K562 (cell line): Measurements from ENCODE around the gene ESPN. TPM values are rescaled to one million over a fixed set of nuclear protein-coding genes. Genes with fewer than 3 reads are reported as not detected.

ENCODE experiments used
- ETV5 ChIP-seq: sonication (generic); formaldehyde crosslinking; IDR thresholded peaks from 2 replicates; pipeline ENCODE4 v1.4.0; 2020; ENCODE audit warnings: low read depth, mild to moderate bottlenecking, missing genetic modification reagents
- HDAC1 ChIP-seq, 2 experiments: fragments of 450-650 bp; IDR thresholded peaks; 2 replicates each; pipeline ENCODE4 v1.6.1; 2016 to 2017; ENCODE audit warnings: inconsistent platforms in 1 of 2, mild to moderate bottlenecking in 1 of 2, moderate library complexity in 1 of 2
- MGA ChIP-seq: fragments of 450-650 bp; IDR thresholded peaks from 2 replicates; pipeline ENCODE4 v1.6.1; 2016; ENCODE audit warnings: mild to moderate bottlenecking, moderate library complexity
- PHF20 ChIP-seq: fragments of 450-650 bp; IDR thresholded peaks from 2 replicates; pipeline ENCODE4 v1.6.1; 2018; ENCODE audit not compliant: partially characterized antibody
- SRSF7 ChIP-seq: fragments of 200-400 bp; formaldehyde crosslinking; optimal IDR thresholded peaks from 2 replicates; pipeline ENCODE3; 2017; ENCODE audit warnings: mild to moderate bottlenecking, low read depth, low read length
- TCF15 ChIP-seq: fragments of 250-450 bp; sonication (Bioruptor Pico); IDR thresholded peaks from 2 replicates; pipeline ENCODE4 v1.8.0; 2022; ENCODE audit warnings: moderate library complexity, mild to moderate bottlenecking, inconsistent platforms
- ZNF764 ChIP-seq: fragments of 250-450 bp; sonication (Bioruptor Pico); IDR thresholded peaks from 2 replicates; pipeline ENCODE4 v1.4.0; 2020; ENCODE audit warnings: low read depth, mild to moderate bottlenecking, moderate library complexity
- polyA plus RNA-seq, 8 experiments: library from polyadenylated mRNA; depleted of rRNA in 4 of 8; stranded (reverse) in 5 of 8; unstranded in 3 of 8; fragments of >200 nt; fragmentation: Nextera tagmentation in 2 of 8; fragmentation: Illumina TruSeq in 1 of 8; extraction: Ambion mirVana in 2 of 8; extraction: Trizol in 1 of 8; gene quantifications; 2 replicates each; pipeline versions ENCODE4 v1.2.1 to v1.2.3, GENCODE V29; 2011 to 2014; ENCODE audit warnings: inconsistent platforms in 1 of 8, missing spikeins in 1 of 8
- total RNA-seq, 7 experiments: library from RNA; depleted of rRNA in 6 of 7; stranded (reverse); fragments of >200 nt in 6 of 7; fragmentation: Illumina TruSeq in 2 of 7; extraction: Trizol in 2 of 7; gene quantifications; 2 replicates each; pipeline versions ENCODE4 v1.2.1 to v1.2.3, GENCODE V29; 2011 to 2021; ENCODE audit warnings: low replicate concordance in 1 of 7
- TF ChIP-seq, protein P1 (sequence below): sonication (generic); formaldehyde crosslinking; IDR thresholded peaks from 2 replicates; pipeline ENCODE4 v1.8.0; 2023; ENCODE audit warnings: missing genetic modification reagents, mild to moderate bottlenecking, borderline replicate concordance

Gene ESPN
- total and polyA plus RNA-seq, 9 of the 15 experiments (the other 6 are each of a cell fraction or from before 2014, with no cell fraction given): 0.07 to 1.2 (median 0.45) TPM; not detected in 3

GRCh38 chr1:6440198-6441126 is 15.9 kb downstream of the ESPN start (continued):
- TF ChIP-seq, protein P1, sequence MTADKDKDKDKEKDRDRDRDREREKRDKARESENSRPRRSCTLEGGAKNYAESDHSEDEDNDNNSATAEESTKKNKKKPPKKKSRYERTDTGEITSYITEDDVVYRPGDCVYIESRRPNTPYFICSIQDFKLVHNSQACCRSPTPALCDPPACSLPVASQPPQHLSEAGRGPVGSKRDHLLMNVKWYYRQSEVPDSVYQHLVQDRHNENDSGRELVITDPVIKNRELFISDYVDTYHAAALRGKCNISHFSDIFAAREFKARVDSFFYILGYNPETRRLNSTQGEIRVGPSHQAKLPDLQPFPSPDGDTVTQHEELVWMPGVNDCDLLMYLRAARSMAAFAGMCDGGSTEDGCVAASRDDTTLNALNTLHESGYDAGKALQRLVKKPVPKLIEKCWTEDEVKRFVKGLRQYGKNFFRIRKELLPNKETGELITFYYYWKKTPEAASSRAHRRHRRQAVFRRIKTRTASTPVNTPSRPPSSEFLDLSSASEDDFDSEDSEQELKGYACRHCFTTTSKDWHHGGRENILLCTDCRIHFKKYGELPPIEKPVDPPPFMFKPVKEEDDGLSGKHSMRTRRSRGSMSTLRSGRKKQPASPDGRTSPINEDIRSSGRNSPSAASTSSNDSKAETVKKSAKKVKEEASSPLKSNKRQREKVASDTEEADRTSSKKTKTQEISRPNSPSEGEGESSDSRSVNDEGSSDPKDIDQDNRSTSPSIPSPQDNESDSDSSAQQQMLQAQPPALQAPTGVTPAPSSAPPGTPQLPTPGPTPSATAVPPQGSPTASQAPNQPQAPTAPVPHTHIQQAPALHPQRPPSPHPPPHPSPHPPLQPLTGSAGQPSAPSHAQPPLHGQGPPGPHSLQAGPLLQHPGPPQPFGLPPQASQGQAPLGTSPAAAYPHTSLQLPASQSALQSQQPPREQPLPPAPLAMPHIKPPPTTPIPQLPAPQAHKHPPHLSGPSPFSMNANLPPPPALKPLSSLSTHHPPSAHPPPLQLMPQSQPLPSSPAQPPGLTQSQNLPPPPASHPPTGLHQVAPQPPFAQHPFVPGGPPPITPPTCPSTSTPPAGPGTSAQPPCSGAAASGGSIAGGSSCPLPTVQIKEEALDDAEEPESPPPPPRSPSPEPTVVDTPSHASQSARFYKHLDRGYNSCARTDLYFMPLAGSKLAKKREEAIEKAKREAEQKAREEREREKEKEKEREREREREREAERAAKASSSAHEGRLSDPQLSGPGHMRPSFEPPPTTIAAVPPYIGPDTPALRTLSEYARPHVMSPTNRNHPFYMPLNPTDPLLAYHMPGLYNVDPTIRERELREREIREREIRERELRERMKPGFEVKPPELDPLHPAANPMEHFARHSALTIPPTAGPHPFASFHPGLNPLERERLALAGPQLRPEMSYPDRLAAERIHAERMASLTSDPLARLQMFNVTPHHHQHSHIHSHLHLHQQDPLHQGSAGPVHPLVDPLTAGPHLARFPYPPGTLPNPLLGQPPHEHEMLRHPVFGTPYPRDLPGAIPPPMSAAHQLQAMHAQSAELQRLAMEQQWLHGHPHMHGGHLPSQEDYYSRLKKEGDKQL (CRISPR knock-in tag): no peak
- TF ChIP-seq PHF20 (peak; percentile 30), ETV5 (CRISPR knock-in tag) (no peak), HDAC1 (IDR thresholded peaks at IDR 0.05) (peak in 1 of 2 experiments; percentile 55; a peak in 1 of 4 replicates), SRSF7 (no peak), ZNF764 (no peak), TCF15 (CRISPR knock-in tag) (no peak), MGA (no peak; the same call in 1 of the 2 replicates)
